Right lobe of liver (tissue), 6 donors: ENCODE results near the gene GPR4. TPM values are rescaled to one million over a fixed set of nuclear protein-coding genes. Genes with fewer than 3 reads are reported as not detected.

Experiments
- ATAC-seq, 4 donors: fragments of 200-7000 bp; cut with Tn5 transposase; one replicate each; pipeline ENCODE4 v1.9.1; 2020; ENCODE audit warnings: mild to moderate bottlenecking in 4 of 4, moderate library complexity in 4 of 4
- DNase-seq, 3 donors: peaks; one replicate each; pipeline ENCODE4 v3.0.0-alpha.2; 2020
- H3K27ac ChIP-seq, 3 donors: fragments of 200-600 bp; one replicate each; pipeline ENCODE4 v1.8.0; 2022
- H3K27me3 ChIP-seq, 2 donors: fragments of 200-600 bp; one replicate each; pipeline ENCODE4 v1.8.0; 2022
- H3K36me3 ChIP-seq, 4 donors: fragments of 200-600 bp; sonication (generic) in 1 of 4; one replicate each; pipeline versions ENCODE4 v1.5.1 to v1.8.0; 2017 to 2022; ENCODE audit warnings: control low read depth in 1 of 4
- H3K4me1 ChIP-seq, 4 donors: fragments of 200-600 bp; sonication (generic) in 1 of 4; one replicate each; pipeline versions ENCODE4 v1.5.1 to v1.8.0; 2017 to 2022; ENCODE audit warnings: control low read depth in 1 of 4
- H3K4me3 ChIP-seq, 3 donors: fragments of 200-600 bp; one replicate each; pipeline ENCODE4 v1.8.0; 2022
- H3K9me3 ChIP-seq, 4 donors: fragments of 200-600 bp; sonication (generic) in 1 of 4; one replicate each; pipeline versions ENCODE4 v1.5.1 to v1.8.0; 2017 to 2022; ENCODE audit warnings: control low read depth in 1 of 4
- POLR2A ChIP-seq: fragments of 450-650 bp; IDR thresholded peaks from one replicate; pipeline ENCODE4 v1.6.1; 2017; ENCODE audit warnings: antibody characterized with exemption, mild to moderate bottlenecking
- WGBS: methylation state at CpG from one replicate; pipeline ENCODE4 v1.1.6; 2018; ENCODE audit warnings: low coverage, low lambda C conversion rate; ENCODE audit not compliant: insufficient coverage; ENCODE audit errors: missing lambda C conversion rate; 5-methylcytosine and 5-hydroxymethylcytosine counted together
- intact Hi-C, 2 donors: fragments of 100-400 bp; cut with DNase I; formaldehyde crosslinking; loops; one replicate each; pipeline versions ENCODE4 v1.11.2 to v1.14.1; 2022
- long read RNA-seq: library from polyadenylated mRNA; unstranded; transcript quantifications from one replicate; pipeline ENCODE4 v2.0.0, GENCODE V29; 2019
- total RNA-seq, 6 experiments: library from RNA; depleted of rRNA in 2 of 6; stranded (reverse); fragments of >200 nt in 2 of 6; fragmentation: NEBNext Ultra II Directional in 3 of 6; extraction: Animal tissue kit (Norgen Biotek cat#: 25700) in 3 of 6; gene quantifications; one replicate each; pipeline versions ENCODE4 v1.1.0 to v1.2.4, GENCODE V29; 2016 to 2023
- TF ChIP-seq, protein P1 (sequence below), 4 donors: fragments of 200-600 bp in 3 of 4; fragments of 450-650 bp in 1 of 4; IDR thresholded peaks; one replicate each; pipeline versions ENCODE4 v1.5.1 to v1.8.0; 2016 to 2022; ENCODE audit warnings: antibody characterized with exemption in 4 of 4, mild to moderate bottlenecking in 2 of 4
- donor health status: DM: no; HTN: yes; CAD: no.
- donor health status: DM: no; HTN: no; CAD: no.
- donor health status: DM: no; HTN: no; CAD: no.
- donor health status: DM: no; HTN: yes; CAD: no.
- donor health status: DM: no; HTN: yes; CAD: no.

The GPR4 gene
- total RNA-seq, result 1 to 10 TPM in 4 of 6 experiments, under 1 TPM in 2; 0.83 to 3.1 (median 1.3) TPM
- long read RNA-seq, result 0 reads

DNA sequence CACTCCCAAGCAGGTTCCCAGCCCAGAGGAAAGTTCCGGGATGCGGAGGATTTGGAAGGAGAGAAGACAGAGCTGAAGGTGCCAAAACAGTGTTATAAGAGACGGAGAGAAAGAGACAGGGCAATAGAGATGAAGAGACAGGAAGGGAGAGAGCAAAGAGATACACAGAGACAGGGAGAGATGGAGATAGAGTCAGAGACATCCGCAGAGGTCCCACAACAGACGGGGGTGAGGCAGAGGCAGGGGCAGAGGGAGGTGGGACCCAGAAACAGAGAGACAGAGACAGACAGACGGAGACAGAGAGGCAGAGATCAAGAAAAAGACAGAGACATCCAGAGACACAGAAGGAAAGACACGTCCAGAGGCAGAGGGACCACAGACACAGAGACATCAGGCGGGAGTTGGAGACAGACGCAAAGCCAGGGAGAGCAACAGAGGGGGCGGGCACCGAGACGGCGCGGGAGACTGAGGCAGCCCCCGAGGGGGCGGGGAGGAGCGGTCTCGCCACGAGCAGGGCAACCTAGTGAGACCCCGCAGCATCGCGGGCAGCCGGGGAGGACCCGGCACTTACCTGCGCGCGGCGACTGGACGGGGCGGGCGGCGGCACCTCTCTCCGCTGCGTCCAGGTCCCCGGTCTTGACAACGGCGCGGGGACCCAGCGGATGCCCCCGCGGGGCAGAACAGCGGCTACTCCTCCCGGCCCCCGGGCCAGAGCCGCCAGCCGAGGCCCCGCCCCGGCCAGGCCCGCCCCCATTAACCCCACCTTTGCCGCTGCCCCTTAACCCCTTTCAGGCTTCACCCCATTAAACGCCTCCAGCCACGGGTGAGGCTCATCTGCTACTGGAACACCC is at the start of gene GPR4:
Gene GPR4 (minus strand): TSS at position 689 of the 851 bp plus-strand sequence. CDS start 10,346 bp downstream, outside the sequence.
- peaks cover 0 to 2% (median 0%) of the 10 kb centered on the region in 4 donors for H3K4me1 ChIP-seq
- H3K27ac ChIP-seq, result peak within 1 kb of the TSS in 2 of 3 donors; percentile 16 to 70
- no peaks in the 10 kb centered on the region for H3K27me3 ChIP-seq
- TF ChIP-seq, protein P1, sequence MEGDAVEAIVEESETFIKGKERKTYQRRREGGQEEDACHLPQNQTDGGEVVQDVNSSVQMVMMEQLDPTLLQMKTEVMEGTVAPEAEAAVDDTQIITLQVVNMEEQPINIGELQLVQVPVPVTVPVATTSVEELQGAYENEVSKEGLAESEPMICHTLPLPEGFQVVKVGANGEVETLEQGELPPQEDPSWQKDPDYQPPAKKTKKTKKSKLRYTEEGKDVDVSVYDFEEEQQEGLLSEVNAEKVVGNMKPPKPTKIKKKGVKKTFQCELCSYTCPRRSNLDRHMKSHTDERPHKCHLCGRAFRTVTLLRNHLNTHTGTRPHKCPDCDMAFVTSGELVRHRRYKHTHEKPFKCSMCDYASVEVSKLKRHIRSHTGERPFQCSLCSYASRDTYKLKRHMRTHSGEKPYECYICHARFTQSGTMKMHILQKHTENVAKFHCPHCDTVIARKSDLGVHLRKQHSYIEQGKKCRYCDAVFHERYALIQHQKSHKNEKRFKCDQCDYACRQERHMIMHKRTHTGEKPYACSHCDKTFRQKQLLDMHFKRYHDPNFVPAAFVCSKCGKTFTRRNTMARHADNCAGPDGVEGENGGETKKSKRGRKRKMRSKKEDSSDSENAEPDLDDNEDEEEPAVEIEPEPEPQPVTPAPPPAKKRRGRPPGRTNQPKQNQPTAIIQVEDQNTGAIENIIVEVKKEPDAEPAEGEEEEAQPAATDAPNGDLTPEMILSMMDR (IDR thresholded peaks at IDR 0.05), result no peak
- TF ChIP-seq POLR2A, result peak; percentile 35
- DNase-seq (peak in 1 of 3 donors; percentile 40), ATAC-seq (peak; percentile 61 to 74 (median 64))
- no peaks in the 10 kb centered on the region for H3K9me3 ChIP-seq
- no peaks in the 10 kb centered on the region for H3K36me3 ChIP-seq
- intact Hi-C loops, result loop anchor here in 1 of 2 donors (5.0 kb wide), 1 partner anchor 41 kb away; no protein-coding TSS in a partner anchor
- WGBS, result 6% methylated on average over 8 of the region's 52 CpGs
- H3K4me3 ChIP-seq, result peak within 1 kb of the TSS; percentile 27 to 45 (median 33)

DNA sequence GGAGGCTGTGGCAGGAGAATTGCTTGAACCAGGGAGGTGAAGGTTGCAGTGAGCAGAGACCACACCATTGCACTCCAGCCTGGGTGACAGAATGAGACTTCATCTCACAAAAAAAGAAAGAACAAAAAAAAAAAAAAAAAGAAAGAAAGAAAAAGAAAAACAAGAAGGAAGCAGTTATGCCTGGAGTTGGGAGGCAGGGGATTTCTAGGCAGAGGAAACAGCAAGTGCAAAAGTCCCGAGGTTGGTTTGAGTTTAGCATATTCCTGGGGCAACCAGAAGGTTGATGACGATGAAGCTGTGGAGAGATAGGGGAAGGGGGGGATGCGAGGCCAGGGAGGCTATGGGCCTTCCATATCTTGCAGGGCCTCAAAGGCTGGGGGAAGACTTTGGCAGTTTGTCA is 48.7 kb upstream of the GPR4 start:
- TF ChIP-seq, protein P1 (IDR thresholded peaks at IDR 0.05), result no peak
- TF ChIP-seq POLR2A, result no peak
- Histone ChIP-seq H3K27me3 (peaks cover 0 to 4% of the 10 kb centered on the region in 2 donors), H3K4me3 (no peak overlapping the region), H3K9me3 (no peaks in the 10 kb centered on the region), H3K27ac (no peak overlapping the region), H3K4me1 (no peaks in the 10 kb centered on the region), H3K36me3 (no peaks in the 10 kb centered on the region)
- intact Hi-C loops, result no loop called here
- DNase-seq (no peak), ATAC-seq (no peak)
- WGBS, result 58% methylated on average over 3 of the region's 3 CpGs

DNA sequence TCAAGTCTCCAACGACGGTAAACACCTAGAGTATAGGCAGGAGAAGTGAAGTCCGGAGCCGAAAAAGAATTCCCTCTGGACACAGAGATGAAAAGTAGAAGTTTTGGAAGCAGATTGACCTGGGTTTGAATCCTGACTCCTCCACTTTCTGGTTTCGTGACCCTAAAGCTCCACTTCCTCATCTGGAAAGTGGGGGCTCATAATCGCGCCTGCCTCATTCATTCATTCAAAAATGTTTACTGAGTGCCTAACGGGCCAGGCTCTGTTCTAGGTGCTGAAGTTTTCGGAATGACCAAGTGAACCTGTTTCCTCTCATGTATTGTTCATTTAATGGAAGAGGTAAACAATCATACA is 44.3 kb upstream of the GPR4 start:
- peaks cover 0 to 4% of the 10 kb centered on the region in 2 donors for H3K27me3 ChIP-seq
- TF ChIP-seq POLR2A, result no peak
- TF ChIP-seq, protein P1 (IDR thresholded peaks at IDR 0.05), result no peak
- H3K9me3 ChIP-seq, result no peaks in the 10 kb centered on the region
- 9% methylated on average over 7 of the region's 9 CpGs for WGBS
- DNase-seq (no peak), ATAC-seq (no peak)
- peaks cover 0 to 17% (median 11%) of the 10 kb centered on the region in 4 donors for H3K4me1 ChIP-seq
- intact Hi-C loops, result loop anchor here in 1 of 2 donors (10.0 kb wide), 1 partner anchor 122 kb away; no protein-coding TSS in a partner anchor
- H3K4me3 ChIP-seq, result peak overlapping the region in 1 of 3 donors; percentile 2
- no peaks in the 10 kb centered on the region for H3K36me3 ChIP-seq
- H3K27ac ChIP-seq, result no peak overlapping the region

DNA sequence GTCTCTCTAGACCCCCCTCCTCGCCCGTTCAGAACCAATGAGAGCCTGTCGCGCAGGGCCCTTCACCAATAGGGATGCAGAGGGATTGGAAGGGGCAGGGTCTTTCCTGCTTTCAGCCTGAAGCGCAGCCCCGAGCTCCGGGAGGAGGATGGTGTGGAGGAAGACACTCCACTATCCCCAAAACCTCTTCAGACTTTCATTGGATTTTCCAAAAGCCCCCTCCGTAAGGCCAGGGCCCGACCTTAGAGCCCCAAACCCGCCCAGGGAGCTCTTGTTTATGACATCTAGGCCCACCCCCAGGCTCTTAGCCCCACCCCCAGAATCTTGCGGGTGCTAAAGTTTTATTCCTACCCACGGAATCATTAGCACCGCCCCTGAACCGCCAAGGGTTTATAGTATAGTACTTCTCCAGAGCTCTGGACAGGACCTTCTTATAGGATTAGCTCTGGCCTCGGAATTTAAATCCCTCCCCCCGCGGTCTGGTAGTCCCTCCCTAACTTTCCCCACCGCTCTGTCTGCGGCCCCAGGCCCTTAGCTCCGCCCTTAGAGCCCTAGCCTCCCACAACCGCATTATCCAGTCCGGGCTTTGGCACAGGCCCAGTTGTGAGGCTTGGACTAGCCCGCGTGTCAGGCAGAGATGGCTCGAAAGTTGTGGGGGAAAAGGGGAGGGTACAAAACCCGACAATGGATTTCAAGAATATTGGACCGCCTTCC is 43.8 kb upstream of the GPR4 start:
- H3K27me3 ChIP-seq, result peaks cover 0 to 4% of the 10 kb centered on the region in 2 donors
- TF ChIP-seq, protein P1 (IDR thresholded peaks at IDR 0.05), result no peak
- TF ChIP-seq POLR2A, result no peak
- peak; percentile 5 to 65 (median 45) for ATAC-seq
- H3K9me3 ChIP-seq, result no peaks in the 10 kb centered on the region
- WGBS, result 2% methylated on average over 20 of the region's 27 CpGs
- no peak overlapping the region for H3K27ac ChIP-seq
- H3K4me1 ChIP-seq, result peaks cover 0 to 21% (median 11%) of the 10 kb centered on the region in 4 donors
- peak overlapping the region in 2 of 3 donors; percentile 2 to 29 for H3K4me3 ChIP-seq
- DNase-seq, result peak; percentile 60 to 70 (median 69)
- intact Hi-C loops, result loop anchor here in 1 of 2 donors (10.0 kb wide), 1 partner anchor 121 kb away; no protein-coding TSS in a partner anchor
- no peaks in the 10 kb centered on the region for H3K36me3 ChIP-seq
